Measurements from ENCODE around the gene GABARAPL2. TPM values are rescaled to one million over a fixed set of nuclear protein-coding genes. Genes with fewer than 3 reads are reported as not detected.
"Not testable (repeated sequence)": the region's sequence is repeated elsewhere in the genome, so short reads cannot be mapped to it uniquely, and the experiment has no call there.

The GABARAPL2 gene
- total RNA-seq, 2 experiments from 2014 or later = 63.3 to 66.8 TPM

GRCh38 chr16:75578212-75578611 is 12.0 kb downstream of the GABARAPL2 start:
- Mint-ChIP-seq H3K36me3 (ENCODE audit: low read depth) (peaks cover 9% of the 10 kb centered on the region), H3K27me3 (ENCODE audit: low read depth) (no peaks in the 10 kb centered on the region), H3K4me3 (no peak overlapping the region), H3K9me3 (no peaks in the 10 kb centered on the region), H3K27ac (peak overlapping the region; percentile 36), H3K4me1 (ENCODE audit: low read depth) (peaks cover 18% of the 10 kb centered on the region)
- CTCF ChIA-PET = no interaction called here
- intact Hi-C loops (cut with micrococcal nuclease) = no loop called here
- DNase-seq = no peak

GRCh38 chr16:75578725-75579124 is 12.5 kb downstream of the GABARAPL2 start:
- peaks cover 9% of the 10 kb centered on the region for H3K36me3 Mint-ChIP-seq (ENCODE audit: low read depth)
- CTCF ChIA-PET = no interaction called here
- intact Hi-C loops (cut with micrococcal nuclease) = no loop called here
- H3K9me3 Mint-ChIP-seq = no peaks in the 10 kb centered on the region
- no peak overlapping the region for H3K4me3 Mint-ChIP-seq
- peaks cover 16% of the 10 kb centered on the region for H3K4me1 Mint-ChIP-seq (ENCODE audit: low read depth)
- peak overlapping the region; percentile 36 for H3K27ac Mint-ChIP-seq
- H3K27me3 Mint-ChIP-seq (ENCODE audit: low read depth) = no peaks in the 10 kb centered on the region
- no peak for DNase-seq

GRCh38 chr16:75579281-75579834 is 13.2 kb downstream of the GABARAPL2 start:
- intact Hi-C loops (cut with micrococcal nuclease) = no loop called here
- H3K4me1 Mint-ChIP-seq (ENCODE audit: low read depth) = peaks cover 16% of the 10 kb centered on the region
- no peaks in the 10 kb centered on the region for H3K9me3 Mint-ChIP-seq
- H3K4me3 Mint-ChIP-seq = no peak overlapping the region
- CTCF ChIA-PET = no interaction called here
- no peak overlapping the region for H3K27ac Mint-ChIP-seq
- DNase-seq = no peak
- H3K36me3 Mint-ChIP-seq (ENCODE audit: low read depth) = peaks cover 9% of the 10 kb centered on the region
- no peaks in the 10 kb centered on the region for H3K27me3 Mint-ChIP-seq (ENCODE audit: low read depth)

GRCh38 chr16:75584108-75584507 is 17.9 kb downstream of the GABARAPL2 start:
- no peak overlapping the region for H3K27ac Mint-ChIP-seq

GRCh38 chr16:75588716-75589115 is 22.5 kb downstream of the GABARAPL2 start:
- CTCF ChIA-PET = interaction anchor here (0.6 to 1.0 kb wide), 2 partner anchors 31 to 33 kb away, joined by 3 to 6 read pairs; no protein-coding TSS in a partner anchor
- Mint-ChIP-seq H3K27ac (no peak overlapping the region), H3K4me1 (ENCODE audit: low read depth) (peaks cover under 1% of the 10 kb centered on the region), H3K27me3 (ENCODE audit: low read depth) (no peaks in the 10 kb centered on the region), H3K36me3 (ENCODE audit: low read depth) (peaks cover under 1% of the 10 kb centered on the region), H3K9me3 (no peaks in the 10 kb centered on the region), H3K4me3 (no peak overlapping the region)
- intact Hi-C loops (cut with micrococcal nuclease) = no loop called here
- DNase-seq = no peak

More at GRCh38 chr16:75584108-75584507, 17.9 kb downstream of the GABARAPL2 start:
- Mint-ChIP-seq H3K4me1 (ENCODE audit: low read depth) (peaks cover 3% of the 10 kb centered on the region), H3K4me3 (no peak overlapping the region), H3K27me3 (ENCODE audit: low read depth) (no peaks in the 10 kb centered on the region), H3K36me3 (ENCODE audit: low read depth) (peaks cover 4% of the 10 kb centered on the region), H3K9me3 (no peaks in the 10 kb centered on the region)
- DNase-seq = no peak
- intact Hi-C loops (cut with micrococcal nuclease) = no loop called here
- CTCF ChIA-PET = no interaction called here

GRCh38 chr16:75589306-75589705 is 23.1 kb downstream of the GABARAPL2 start:
- Mint-ChIP-seq H3K9me3 (no peaks in the 10 kb centered on the region), H3K27me3 (ENCODE audit: low read depth) (no peaks in the 10 kb centered on the region), H3K27ac (no peak overlapping the region), H3K4me1 (ENCODE audit: low read depth) (peaks cover 7% of the 10 kb centered on the region), H3K4me3 (no peak overlapping the region), H3K36me3 (ENCODE audit: low read depth) (peaks cover 4% of the 10 kb centered on the region)
- no peak for DNase-seq
- CTCF ChIA-PET = interaction anchor here (0.6 to 1.0 kb wide), 2 partner anchors 30 to 32 kb away, joined by 3 to 6 read pairs; no protein-coding TSS in a partner anchor
- intact Hi-C loops (cut with micrococcal nuclease) = no loop called here

- H3K27ac Mint-ChIP-seq = no peak overlapping the region
- intact Hi-C loops (cut with micrococcal nuclease) = no loop called here
- CTCF ChIA-PET = interaction anchor here (0.7 kb wide), 1 partner anchor 72 kb away, joined by 3 read pairs; no protein-coding TSS in a partner anchor
Observed at GRCh38 chr16:75590920-75591843, 25.0 kb downstream of the GABARAPL2 start.

GRCh38 chr16:75591927-75592326 is 25.7 kb downstream of the GABARAPL2 start:
- H3K27me3 Mint-ChIP-seq (ENCODE audit: low read depth); intact Hi-C loops (cut with micrococcal nuclease); H3K27ac Mint-ChIP-seq; H3K9me3 Mint-ChIP-seq; CTCF ChIA-PET; DNase-seq; H3K36me3 Mint-ChIP-seq (ENCODE audit: low read depth); H3K4me3 Mint-ChIP-seq: not testable (repeated sequence)
- H3K4me1 Mint-ChIP-seq (ENCODE audit: low read depth) = peaks cover 14% of the 10 kb centered on the region

More at GRCh38 chr16:75590920-75591843, 25.0 kb downstream of the GABARAPL2 start:
- DNase-seq = no peak
- Mint-ChIP-seq H3K4me3 (no peak overlapping the region), H3K27me3 (ENCODE audit: low read depth) (no peaks in the 10 kb centered on the region), H3K36me3 (ENCODE audit: low read depth) (peaks cover 4% of the 10 kb centered on the region), H3K4me1 (ENCODE audit: low read depth) (peaks cover 14% of the 10 kb centered on the region), H3K9me3 (no peaks in the 10 kb centered on the region)

- Mint-ChIP-seq H3K36me3 (ENCODE audit: low read depth) (peaks cover 17% of the 10 kb centered on the region), H3K4me1 (ENCODE audit: low read depth) (peaks cover 14% of the 10 kb centered on the region), H3K4me3 (no peak overlapping the region), H3K9me3 (no peaks in the 10 kb centered on the region), H3K27me3 (ENCODE audit: low read depth) (no peaks in the 10 kb centered on the region), H3K27ac (no peak overlapping the region)
- DNase-seq = no peak
- CTCF ChIA-PET = no interaction called here
- intact Hi-C loops (cut with micrococcal nuclease) = no loop called here
Observed at GRCh38 chr16:75593308-75593707, 27.1 kb downstream of the GABARAPL2 start.

GRCh38 chr16:75593825-75594820 is 27.9 kb downstream of the GABARAPL2 start:
- no peaks in the 10 kb centered on the region for H3K27me3 Mint-ChIP-seq (ENCODE audit: low read depth)
- H3K9me3 Mint-ChIP-seq = no peaks in the 10 kb centered on the region
- H3K4me3 Mint-ChIP-seq = no peak overlapping the region
- intact Hi-C loops (cut with micrococcal nuclease) = loop anchor here (1.0 to 2.0 kb wide), 2 partner anchors 28 to 29 kb away; partner anchors contain the start of genes ADAT1 and GABARAPL2
- peaks cover 18% of the 10 kb centered on the region for H3K36me3 Mint-ChIP-seq (ENCODE audit: low read depth)
- peak; percentile 34 for DNase-seq
- CTCF ChIA-PET = no interaction called here
- peaks cover 14% of the 10 kb centered on the region for H3K4me1 Mint-ChIP-seq (ENCODE audit: low read depth)
- peak overlapping the region; percentile 13 for H3K27ac Mint-ChIP-seq

- Mint-ChIP-seq H3K4me1 (ENCODE audit: low read depth) (peaks cover 5% of the 10 kb centered on the region), H3K9me3 (peaks cover 8% of the 10 kb centered on the region), H3K27me3 (ENCODE audit: low read depth) (no peaks in the 10 kb centered on the region), H3K4me3 (no peak overlapping the region), H3K27ac (no peak overlapping the region), H3K36me3 (ENCODE audit: low read depth) (peaks cover 54% of the 10 kb centered on the region)
- no peak for DNase-seq
- CTCF ChIA-PET = no interaction called here
- intact Hi-C loops (cut with micrococcal nuclease) = no loop called here
Observed at GRCh38 chr16:75599452-75600277, 33.5 kb downstream of the GABARAPL2 start.
